ENCODE measurements around the gene KIAA0930. TPM values are rescaled to one million over a fixed set of nuclear protein-coding genes. Genes with fewer than 3 reads are reported as not detected.
"Not testable (repeated sequence)": the region's sequence is repeated elsewhere in the genome, so short reads cannot be mapped to it uniquely, and the experiment has no call there.

Gene KIAA0930
- polyA plus RNA-seq, 10 donors, result 11.2 to 25.0 (median 15.3) TPM

- no peak for DNase-seq
Measured at GRCh38 chr22:45203150-45203951, 37.3 kb downstream of the KIAA0930 start.

GRCh38 chr22:45202333-45203149, 38.2 kb downstream of the KIAA0930 start:
- no peak for DNase-seq

GRCh38 chr22:45201678-45202332, 38.9 kb downstream of the KIAA0930 start:
- DNase-seq, result peak in 1 of 3 donors; percentile 49

- DNase-seq, result no peak
Measured at GRCh38 chr22:45200860-45201511, 39.7 kb downstream of the KIAA0930 start.

- no peak for DNase-seq
Measured at GRCh38 chr22:45200230-45200629, 40.5 kb downstream of the KIAA0930 start.

GRCh38 chr22:45199723-45200122, 41.0 kb downstream of the KIAA0930 start:
- no peak for DNase-seq

GRCh38 chr22:45198463-45198795, 42.3 kb downstream of the KIAA0930 start:
- DNase-seq, result no peak

GRCh38 chr22:45197606-45198462, 42.9 kb downstream of the KIAA0930 start:
- DNase-seq, result no peak

GRCh38 chr22:45196926-45197605, 43.6 kb downstream of the KIAA0930 start:
- no peak for DNase-seq

- no peak for DNase-seq
Measured at GRCh38 chr22:45196308-45196707, 44.4 kb downstream of the KIAA0930 start.

GRCh38 chr22:45195616-45196015, 45.1 kb downstream of the KIAA0930 start:
- DNase-seq, result no peak

GRCh38 chr22:45194686-45195085, 46.0 kb downstream of the KIAA0930 start:
- DNase-seq, result no peak

GRCh38 chr22:45192701-45193187, 48.0 kb downstream of the KIAA0930 start:
- no peak for DNase-seq

GRCh38 chr22:45191746-45192145, 48.9 kb downstream of the KIAA0930 start:
- not testable (repeated sequence) for DNase-seq

- DNase-seq, result no peak
Measured at GRCh38 chr22:45190202-45190872, 50.4 kb downstream of the KIAA0930 start.

- no peak for DNase-seq
Measured at GRCh38 chr22:45188779-45189178, 51.9 kb downstream of the KIAA0930 start.

- no peak for DNase-seq
Measured at GRCh38 chr22:45187891-45188290, 52.8 kb downstream of the KIAA0930 start.

GRCh38 chr22:45185718-45186514, 54.8 kb downstream of the KIAA0930 start:
- DNase-seq, result no peak

- DNase-seq, result no peak
Measured at GRCh38 chr22:45183974-45184373, 56.7 kb downstream of the KIAA0930 start.

Measured in muscle of back (tissue), 11 donors.